T follicular helper cell (primary cell): Measurements from ENCODE around the gene ZSCAN5A.
A peak's percentile ranks its signal among the peaks of the same experiment; 100 is the strongest.
"Not testable (repeated sequence)": the region's sequence is repeated elsewhere in the genome, so short reads cannot be mapped to it uniquely, and the experiment has no call there.

Experiments used
- DNase-seq: peaks from one replicate; pipeline ENCODE4 v3.0.0-alpha.2; 2020; ENCODE audit warnings: low read depth
- total RNA-seq, 2 experiments: gene quantifications; one replicate each; lab custom pipeline; 2026; lab: John Stamatoyannopoulos, UW

ZSCAN5A gene
- 7.7 to 8.9 reads per million in 2 experiments for total RNA-seq

- DNase-seq, result peak; percentile 96
Measured at GRCh38 chr19:56314381-56315076, at the start of gene ZSCAN5A. Gene ZSCAN5A (minus strand): TSS chr19:56314839. CDS start chr19:56225046, 89,793 bp downstream.

- DNase-seq, result no peak
Measured at GRCh38 chr19:56360841-56361240, 46.2 kb upstream of the ZSCAN5A start.

GRCh38 chr19:56356944-56357343 is 42.3 kb upstream of the ZSCAN5A start:
- DNase-seq, result no peak

- DNase-seq, result no peak
Measured at GRCh38 chr19:56355517-56355916, 40.9 kb upstream of the ZSCAN5A start.

- no peak for DNase-seq
Measured at GRCh38 chr19:56351208-56351607, 36.6 kb upstream of the ZSCAN5A start.

- peak; percentile 26 for DNase-seq
Measured at GRCh38 chr19:56350416-56351045, 35.9 kb upstream of the ZSCAN5A start.

- DNase-seq, result no peak
Measured at GRCh38 chr19:56348289-56348877, 33.7 kb upstream of the ZSCAN5A start.

GRCh38 chr19:56347163-56347778 is 32.6 kb upstream of the ZSCAN5A start:
- no peak for DNase-seq

- no peak for DNase-seq
Measured at GRCh38 chr19:56341948-56342347, 27.3 kb upstream of the ZSCAN5A start.

GRCh38 chr19:56339031-56339430 is 24.4 kb upstream of the ZSCAN5A start:
- not testable (repeated sequence) for DNase-seq

- DNase-seq, result not testable (repeated sequence)
Measured at GRCh38 chr19:56337077-56337476, 22.4 kb upstream of the ZSCAN5A start.

- not testable (repeated sequence) for DNase-seq
Measured at GRCh38 chr19:56335371-56335770, 20.7 kb upstream of the ZSCAN5A start.

- peak; percentile 36 for DNase-seq
Measured at GRCh38 chr19:56333506-56333905, 18.9 kb upstream of the ZSCAN5A start.

- DNase-seq, result no peak
Measured at GRCh38 chr19:56332695-56333094, 18.1 kb upstream of the ZSCAN5A start.

- DNase-seq, result no peak
Measured at GRCh38 chr19:56324436-56324835, 9.8 kb upstream of the ZSCAN5A start.

- DNase-seq, result no peak
Measured at GRCh38 chr19:56321989-56322440, 7.4 kb upstream of the ZSCAN5A start.

- no peak for DNase-seq
Measured at GRCh38 chr19:56321254-56321988, 6.8 kb upstream of the ZSCAN5A start.

- DNase-seq, result no peak
Measured at GRCh38 chr19:56319991-56320390, 5.4 kb upstream of the ZSCAN5A start.

GRCh38 chr19:56317749-56318148 is 3.1 kb upstream of the ZSCAN5A start:
- no peak for DNase-seq

- DNase-seq, result no peak
Measured at GRCh38 chr19:56316728-56317127, 2.1 kb upstream of the ZSCAN5A start.

GRCh38 chr19:56315077-56315828 is 614 bp upstream of the ZSCAN5A start:
- DNase-seq, result peak; percentile 88
